Fibroblast of skin of back (primary cell): Measurements from ENCODE around the gene NACC2.

Experiments used
- DNase-seq: peaks from one replicate; pipeline ENCODE4 v3.0.0-alpha.2; 2013

NACC2 gene

GRCh38 chr9:135990468-135991429, 104.3 kb downstream of the NACC2 start:
- peak; percentile 71 for DNase-seq

GRCh38 chr9:135989722-135990467, 105.2 kb downstream of the NACC2 start:
- DNase-seq: no peak

GRCh38 chr9:135989157-135989556, 105.9 kb downstream of the NACC2 start:
- no peak for DNase-seq

GRCh38 chr9:135988493-135988892, 106.6 kb downstream of the NACC2 start:
- no peak for DNase-seq

GRCh38 chr9:135987838-135988404, 107.2 kb downstream of the NACC2 start:
- DNase-seq: no peak

GRCh38 chr9:135986605-135987004, 108.5 kb downstream of the NACC2 start:
- no peak for DNase-seq

- DNase-seq: no peak
These were observed 109.2 kb downstream of the NACC2 start for GRCh38 chr9:135985889-135986288.

- DNase-seq: no peak
These were observed 109.7 kb downstream of the NACC2 start for GRCh38 chr9:135985459-135985774.

GRCh38 chr9:135984072-135984710, 110.9 kb downstream of the NACC2 start:
- DNase-seq: no peak

GRCh38 chr9:135983208-135984071, 111.6 kb downstream of the NACC2 start:
- DNase-seq: no peak

- DNase-seq: no peak
These were observed 112.4 kb downstream of the NACC2 start for GRCh38 chr9:135982499-135983207.

- DNase-seq: no peak
These were observed 114.0 kb downstream of the NACC2 start for GRCh38 chr9:135980926-135981630.

- DNase-seq: no peak
These were observed 115.4 kb downstream of the NACC2 start for GRCh38 chr9:135979547-135980166.

- DNase-seq: no peak
These were observed 116.2 kb downstream of the NACC2 start for GRCh38 chr9:135978642-135979546.

- DNase-seq: no peak
These were observed 118.1 kb downstream of the NACC2 start for GRCh38 chr9:135976944-135977343.

- DNase-seq: no peak
These were observed 118.6 kb downstream of the NACC2 start for GRCh38 chr9:135976531-135976930.

- DNase-seq: no peak
These were observed 119.3 kb downstream of the NACC2 start for GRCh38 chr9:135975834-135976233.

GRCh38 chr9:135974220-135974573, 120.9 kb downstream of the NACC2 start:
- DNase-seq: no peak
